A549 (cell line): Measurements from ENCODE around the gene GPRIN2. TPM values are rescaled to one million over a fixed set of nuclear protein-coding genes. Genes with fewer than 3 reads are reported as not detected.

Experiments
- ATAC-seq, 2 experiments: fragments of 200-7000 bp in 1 of 2; fragments of >200 bp in 1 of 2; cut with Nextera tagmentation in 1 of 2; cut with Tn5 transposase in 1 of 2; 3 replicates each; pipeline versions ENCODE4 v1.8.0 to v1.9.1; 2018 to 2020; ENCODE audit warnings: mild to moderate bottlenecking in 1 of 2, moderate library complexity in 1 of 2
- CTCF ChIA-PET: fragments of 300-600 bp; sonication (Branson Sonifier 250); formaldehyde crosslinking; extraction: SDS; loops from one replicate; lab custom pipeline; 2021; ENCODE audit warnings: antibody characterized with exemption, inconsistent platforms; lab: Yijun Ruan, JAX
- POLR2A ChIA-PET: fragments of 350-600 bp; formaldehyde crosslinking; extraction: SDS; loops from one replicate; lab custom pipeline; 2021; ENCODE audit warnings: antibody characterized with exemption, inconsistent platforms; lab: Yijun Ruan, JAX
- DNase-seq, 2 experiments: peaks; one replicate each; pipeline versions ENCODE4 v3.0.0 to v3.0.0-alpha.2; 2011 to 2016; ENCODE audit warnings: low read depth in 1 of 2, low spot score in 1 of 2
- FAIRE-seq: peaks from 2 replicates; lab custom pipeline; 2011; peaks lifted over from hg19 to GRCh38; lab: Jason Lieb, UNC
- H3K27ac ChIP-seq, 2 experiments: fragments of >200 bp; sonication (Bioruptor Twin); formaldehyde crosslinking; 3 replicates each; pipeline ENCODE4 v1.5.1; 2016 to 2017
- H3K4me1 ChIP-seq: fragments of >200 bp; sonication (Bioruptor Twin); formaldehyde crosslinking; 3 replicates; pipeline ENCODE4 v1.6.1; 2016
- H3K4me2 ChIP-seq: fragments of >200 bp; sonication (Bioruptor Twin); formaldehyde crosslinking; 3 replicates; pipeline ENCODE4 v1.6.1; 2016
- H3K4me3 ChIP-seq: fragments of >200 bp; sonication (Bioruptor Twin); formaldehyde crosslinking; 3 replicates; pipeline ENCODE4 v1.5.1; 2016
- H3K9me3 ChIP-seq: fragments of >200 bp; sonication (Bioruptor Twin); formaldehyde crosslinking; 3 replicates; pipeline ENCODE4 v1.6.1; 2016
- CHD2 ChIP-seq: fragments of 150-350 bp; IDR thresholded peaks from 2 replicates; pipeline ENCODE4 v1.6.1; 2014; ENCODE audit warnings: low read length; ENCODE audit not compliant: partially characterized antibody
- CHD4 ChIP-seq: fragments of 200-600 bp; sonication (generic); IDR thresholded peaks from 2 replicates; pipeline ENCODE4 v1.6.1; 2016; ENCODE audit warnings: antibody characterized with exemption, mild to moderate bottlenecking, borderline replicate concordance
- EP300 ChIP-seq, 2 experiments: fragments of >200 bp; sonication (Bioruptor Twin); formaldehyde crosslinking; IDR thresholded peaks; 2 replicates in 1 of 2; 3 replicates in 1 of 2; pipeline ENCODE4 v1.6.1; 2016 to 2017
- ESRRA ChIP-seq: fragments of 150-350 bp; IDR thresholded peaks from 2 replicates; pipeline ENCODE4 v1.6.1; 2014; ENCODE audit warnings: mild to moderate bottlenecking, low read length, borderline replicate concordance
- FOSL2 ChIP-seq, 2 experiments: fragments of 450-650 bp in 1 of 2; fragments of >200 bp in 1 of 2; sonication (Bioruptor Twin) in 1 of 2; formaldehyde crosslinking; IDR thresholded peaks; 2 replicates each; pipeline versions ENCODE4 v1.5.0 to v1.6.1; 2016 to 2020; ENCODE audit warnings: mild to moderate bottlenecking in 1 of 2, moderate library complexity in 1 of 2
- FOXS1 ChIP-seq: fragments of 250-450 bp; sonication (Bioruptor Pico); IDR thresholded peaks from 2 replicates; pipeline ENCODE4 v1.5.0; 2020; ENCODE audit warnings: mild to moderate bottlenecking, moderate library complexity
- GATA3 ChIP-seq: IDR thresholded peaks from 2 replicates; pipeline ENCODE4 v1.6.1; 2012; ENCODE audit warnings: borderline replicate concordance
- HOXA7 ChIP-seq: fragments of 250-450 bp; sonication (Bioruptor Pico); IDR thresholded peaks from 2 replicates; pipeline ENCODE4 v1.5.0; 2020; ENCODE audit warnings: mild to moderate bottlenecking, moderate library complexity
- JUN ChIP-seq, 2 experiments: fragments of >200 bp; sonication (Bioruptor Twin); formaldehyde crosslinking; IDR thresholded peaks; 2 replicates in 1 of 2; 3 replicates in 1 of 2; pipeline ENCODE4 v1.6.1; 2016 to 2017
- KDM1A ChIP-seq: fragments of 200-600 bp; sonication (generic); IDR thresholded peaks from 2 replicates; pipeline ENCODE4 v1.6.1; 2016; ENCODE audit warnings: low read depth, mild to moderate bottlenecking
- NPAS2 ChIP-seq: fragments of 250-450 bp; sonication (Bioruptor Pico); IDR thresholded peaks from 2 replicates; pipeline ENCODE4 v1.8.0; 2022; ENCODE audit warnings: mild to moderate bottlenecking, moderate library complexity, borderline replicate concordance
- POLR2AphosphoS2 ChIP-seq: conservative IDR thresholded peaks from 2 replicates; pipeline ENCODE4 v1.6.1; 2012; ENCODE audit warnings: low read length, improper control_type of control experiment, inconsistent platforms
- RNF2 ChIP-seq: fragments of 200-600 bp; sonication (generic); IDR thresholded peaks from 2 replicates; pipeline ENCODE4 v1.6.1; 2016; ENCODE audit warnings: low read depth, mild to moderate bottlenecking, antibody characterized with exemption, moderate library complexity, borderline replicate concordance
- TFCP2L1 ChIP-seq: fragments of 250-450 bp; sonication (Bioruptor Pico); IDR thresholded peaks from 2 replicates; pipeline ENCODE4 v1.5.0; 2021; ENCODE audit warnings: mild to moderate bottlenecking
- WGBS: methylation state at CpG from one replicate; pipeline ENCODE4 v1.1.6; 2017; ENCODE audit errors: missing lambda C conversion rate; 5-methylcytosine and 5-hydroxymethylcytosine counted together
- polyA plus RNA-seq, 4 experiments: library from polyadenylated mRNA; depleted of rRNA in 3 of 4; stranded (reverse); fragments of >200 nt; fragmentation: RNase III in 1 of 4; extraction: RNeasy Plus Mini Kit Qiagen cat#74134 plus additional on column Dnase treatment in 1 of 4; gene quantifications; 2 replicates in 3 of 4; 3 replicates in 1 of 4; pipeline ENCODE4 v1.2.3, GENCODE V29; 2011 to 2017
- TF ChIP-seq, protein P1 (sequence below): IDR thresholded peaks from 2 replicates; pipeline ENCODE4 v1.6.1; 2012; ENCODE audit warnings: low read depth, borderline replicate concordance
- TF ChIP-seq, protein P2 (sequence below): IDR thresholded peaks from 2 replicates; pipeline ENCODE4 v1.6.1; 2012
- TF ChIP-seq, protein P3 (sequence below): IDR thresholded peaks from 2 replicates; pipeline ENCODE4 v1.6.1; 2012
- TF ChIP-seq, protein P4 (sequence below): fragments of 450-650 bp; IDR thresholded peaks from 2 replicates; pipeline ENCODE4 v1.6.1; 2014; ENCODE audit warnings: antibody characterized with exemption
- TF ChIP-seq, protein P5 (sequence below): fragments of >200 bp; sonication (Bioruptor Twin); formaldehyde crosslinking; IDR thresholded peaks from 3 replicates; pipeline ENCODE4 v1.6.1; 2016
- TF ChIP-seq, protein P6 (sequence below): fragments of >200 bp; sonication (Bioruptor Twin); formaldehyde crosslinking; IDR thresholded peaks from 2 replicates; pipeline ENCODE4 v1.6.1; 2016

GPRIN2 gene
- polyA plus RNA-seq, 2 of the 4 experiments (the other 2 are of a cell fraction), result 8.8 to 29.9 TPM

DNA sequence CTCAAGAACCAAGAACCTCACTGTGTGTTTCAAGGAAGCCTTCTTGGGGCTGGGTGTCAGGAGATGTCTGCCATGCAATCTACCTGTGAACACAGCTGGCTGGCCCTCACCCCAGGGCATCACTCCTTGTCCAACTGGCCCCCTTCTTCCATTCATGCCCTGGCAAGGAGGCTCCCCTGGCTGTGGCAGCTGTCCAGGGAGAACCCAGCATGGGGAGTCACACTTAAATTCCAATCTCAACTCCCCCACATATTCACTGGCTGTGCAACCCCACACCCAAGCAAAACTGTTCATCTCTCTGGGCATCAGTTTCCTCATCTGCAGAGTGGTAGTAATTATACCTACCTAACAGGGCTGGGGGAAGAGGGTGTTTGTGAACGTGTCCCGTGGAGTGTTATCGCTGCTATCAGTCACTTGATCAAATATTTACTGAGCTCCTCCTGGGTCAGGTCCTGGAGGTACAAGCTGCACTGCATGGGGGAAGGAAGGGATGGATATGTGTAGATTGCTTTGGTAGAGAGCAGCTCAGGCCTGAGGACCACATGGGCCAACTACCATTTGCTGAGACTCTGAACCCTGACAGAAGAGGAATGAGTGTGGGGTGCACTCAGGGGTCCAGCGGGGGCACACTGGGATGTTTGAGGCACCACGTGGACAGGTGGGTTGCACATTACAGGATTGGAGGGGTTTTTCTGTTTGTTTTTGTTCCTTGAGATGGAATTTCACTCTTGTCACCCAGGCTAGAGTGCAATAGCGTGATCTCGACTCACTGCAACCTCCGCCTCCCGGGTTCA is 2.1 kb upstream of the GPRIN2 start:
- H3K4me2 ChIP-seq, result peak overlapping the region; percentile 68
- FAIRE-seq, result no peak
- H3K4me1 ChIP-seq, result peaks cover 41% of the 10 kb centered on the region
- no peak overlapping the region for H3K4me3 ChIP-seq
- DNase-seq, result peak; percentile 63 to 84
- 31% methylated on average over 9 of the region's 9 CpGs for WGBS
- ChIA-PET CTCF (interaction anchor here (1.1 to 9.4 kb wide), 7 partner anchors 11 to 1218 kb away, joined by 4 to 87 read pairs (median 7); no protein-coding TSS in a partner anchor), POLR2A (interaction anchor here (0.9 kb wide), 1 partner anchor 13 kb away, joined by 4 read pairs; no protein-coding TSS in a partner anchor)
- TF ChIP-seq, protein P1, sequence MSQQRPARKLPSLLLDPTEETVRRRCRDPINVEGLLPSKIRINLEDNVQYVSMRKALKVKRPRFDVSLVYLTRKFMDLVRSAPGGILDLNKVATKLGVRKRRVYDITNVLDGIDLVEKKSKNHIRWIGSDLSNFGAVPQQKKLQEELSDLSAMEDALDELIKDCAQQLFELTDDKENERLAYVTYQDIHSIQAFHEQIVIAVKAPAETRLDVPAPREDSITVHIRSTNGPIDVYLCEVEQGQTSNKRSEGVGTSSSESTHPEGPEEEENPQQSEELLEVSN, result 0 out of 2 replicates have a peak, but pooled peaks have one; percentile 18
- TF ChIP-seq NPAS2 (peak; percentile 55; the same call in 1 of the 2 replicates), FOXS1 (CRISPR knock-in tag) (no peak), TFCP2L1 (CRISPR knock-in tag) (no peak), EP300 (IDR thresholded peaks at IDR 0.05) (peak in 1 of 2 experiments; percentile 42; a peak in 1 of 5 replicates), POLR2AphosphoS2 (no peak), KDM1A (0 out of 2 replicates have a peak, but pooled peaks have one; percentile 36), JUN (IDR thresholded peaks at IDR 0.05) (no peak; a peak in 1 of 5 replicates), GATA3 (peak; percentile 99), HOXA7 (CRISPR knock-in tag) (no peak), CHD2 (peak; percentile 26), FOSL2 (IDR thresholded peaks at IDR 0.05) (no peak), FOSL2 (CRISPR knock-in tag; IDR thresholded peaks at IDR 0.05) (0 out of 2 replicates have a peak, but pooled peaks have one; percentile 29), RNF2 (no peak), CHD4 (0 out of 2 replicates have a peak, but pooled peaks have one; percentile 10)
- TF ChIP-seq, protein P2, sequence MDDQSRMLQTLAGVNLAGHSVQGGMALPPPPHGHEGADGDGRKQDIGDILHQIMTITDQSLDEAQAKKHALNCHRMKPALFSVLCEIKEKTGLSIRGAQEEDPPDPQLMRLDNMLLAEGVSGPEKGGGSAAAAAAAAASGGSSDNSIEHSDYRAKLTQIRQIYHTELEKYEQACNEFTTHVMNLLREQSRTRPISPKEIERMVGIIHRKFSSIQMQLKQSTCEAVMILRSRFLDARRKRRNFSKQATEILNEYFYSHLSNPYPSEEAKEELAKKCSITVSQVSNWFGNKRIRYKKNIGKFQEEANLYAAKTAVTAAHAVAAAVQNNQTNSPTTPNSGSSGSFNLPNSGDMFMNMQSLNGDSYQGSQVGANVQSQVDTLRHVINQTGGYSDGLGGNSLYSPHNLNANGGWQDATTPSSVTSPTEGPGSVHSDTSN, result 0 out of 2 replicates have a peak, but pooled peaks have one; percentile 39
- TF ChIP-seq, protein P3, sequence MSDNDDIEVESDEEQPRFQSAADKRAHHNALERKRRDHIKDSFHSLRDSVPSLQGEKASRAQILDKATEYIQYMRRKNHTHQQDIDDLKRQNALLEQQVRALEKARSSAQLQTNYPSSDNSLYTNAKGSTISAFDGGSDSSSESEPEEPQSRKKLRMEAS, result peak; percentile 77
- TF ChIP-seq, protein P4, sequence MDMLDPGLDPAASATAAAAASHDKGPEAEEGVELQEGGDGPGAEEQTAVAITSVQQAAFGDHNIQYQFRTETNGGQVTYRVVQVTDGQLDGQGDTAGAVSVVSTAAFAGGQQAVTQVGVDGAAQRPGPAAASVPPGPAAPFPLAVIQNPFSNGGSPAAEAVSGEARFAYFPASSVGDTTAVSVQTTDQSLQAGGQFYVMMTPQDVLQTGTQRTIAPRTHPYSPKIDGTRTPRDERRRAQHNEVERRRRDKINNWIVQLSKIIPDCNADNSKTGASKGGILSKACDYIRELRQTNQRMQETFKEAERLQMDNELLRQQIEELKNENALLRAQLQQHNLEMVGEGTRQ, result no peak
- TF ChIP-seq, protein P5, sequence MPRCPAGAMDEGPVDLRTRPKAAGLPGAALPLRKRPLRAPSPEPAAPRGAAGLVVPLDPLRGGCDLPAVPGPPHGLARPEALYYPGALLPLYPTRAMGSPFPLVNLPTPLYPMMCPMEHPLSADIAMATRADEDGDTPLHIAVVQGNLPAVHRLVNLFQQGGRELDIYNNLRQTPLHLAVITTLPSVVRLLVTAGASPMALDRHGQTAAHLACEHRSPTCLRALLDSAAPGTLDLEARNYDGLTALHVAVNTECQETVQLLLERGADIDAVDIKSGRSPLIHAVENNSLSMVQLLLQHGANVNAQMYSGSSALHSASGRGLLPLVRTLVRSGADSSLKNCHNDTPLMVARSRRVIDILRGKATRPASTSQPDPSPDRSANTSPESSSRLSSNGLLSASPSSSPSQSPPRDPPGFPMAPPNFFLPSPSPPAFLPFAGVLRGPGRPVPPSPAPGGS, result no peak
- peak overlapping the region; percentile 88 to 89 for H3K27ac ChIP-seq
- H3K9me3 ChIP-seq, result no peaks in the 10 kb centered on the region
- ATAC-seq, result peak; percentile 5 to 52; a peak in 3 of 6 replicates

DNA sequence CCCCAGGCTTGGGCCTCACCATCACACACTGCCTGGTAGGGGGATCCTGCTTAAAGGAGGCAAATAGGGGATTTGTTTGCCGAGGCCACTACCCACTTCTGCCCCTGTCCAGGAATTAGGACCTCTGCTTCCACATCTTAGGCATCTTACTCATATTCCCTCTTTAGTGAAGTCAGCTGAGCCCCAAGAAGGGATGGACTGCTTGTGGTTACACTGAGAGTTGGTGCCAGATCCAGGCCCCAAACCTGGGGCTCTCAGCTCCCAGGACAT is 1.6 kb upstream of the GPRIN2 start:
- H3K4me2 ChIP-seq, result peak overlapping the region; percentile 68
- TF ChIP-seq EP300 (IDR thresholded peaks at IDR 0.05) (no peak), ESRRA (no peak)
- TF ChIP-seq, protein P1, result 0 out of 2 replicates have a peak, but pooled peaks have one; percentile 16
- TF ChIP-seq, protein P6, sequence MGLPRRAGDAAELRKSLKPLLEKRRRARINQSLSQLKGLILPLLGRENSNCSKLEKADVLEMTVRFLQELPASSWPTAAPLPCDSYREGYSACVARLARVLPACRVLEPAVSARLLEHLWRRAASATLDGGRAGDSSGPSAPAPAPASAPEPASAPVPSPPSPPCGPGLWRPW, result no peak
- peak; percentile 1 to 9; a peak in 2 of 6 replicates for ATAC-seq
- H3K4me1 ChIP-seq, result peaks cover 46% of the 10 kb centered on the region
- ChIA-PET POLR2A (no interaction called here), CTCF (interaction anchor here (1.6 to 9.4 kb wide), 5 partner anchors 11 to 1218 kb away, joined by 5 to 87 read pairs (median 8); no protein-coding TSS in a partner anchor)
- no peak overlapping the region for H3K4me3 ChIP-seq
- H3K9me3 ChIP-seq, result no peaks in the 10 kb centered on the region
- DNase-seq, result peak in 1 of 2 experiments; percentile 65
- WGBS, result 48% methylated on average over 1 of the region's 1 CpG
- no peak for FAIRE-seq
- H3K27ac ChIP-seq, result peak overlapping the region; percentile 88 to 89
